Erythroblast (primary cell): Measurements from ENCODE around the gene ZNF487.

ENCODE experiments used
- GATA1 ChIP-seq: IDR thresholded peaks from 2 replicates; pipeline ENCODE4 v1.6.1; 2011; ENCODE audit warnings: low read depth, mild to moderate bottlenecking, control low read depth, low read length, moderate library complexity
- POLR2A ChIP-seq: IDR thresholded peaks from 2 replicates; pipeline ENCODE4 v1.6.1; 2011; ENCODE audit warnings: mild to moderate bottlenecking, low read length

GRCh38 chr10:43402880-43403452, 33.9 kb upstream of the ZNF487 start:
- TF ChIP-seq POLR2A (no peak), GATA1 (no peak)
